Lung (tissue), 12 donors: ENCODE measurements around the gene MYH14. TPM values are rescaled to one million over a fixed set of nuclear protein-coding genes. Genes with fewer than 3 reads are reported as not detected.

Experiments
- ATAC-seq: fragments of 200-7000 bp; cut with Tn5 transposase; one replicate; pipeline ENCODE4 v1.9.1; 2020; ENCODE audit warnings: moderate number of reproducible peaks; ENCODE audit not compliant: insufficient read depth, low FRiP score
- DNase-seq, 3 donors: peaks; one replicate each; pipeline ENCODE4 v3.0.0-alpha.2; 2013 to 2017
- H3K27ac ChIP-seq, 2 donors: one replicate each; pipeline ENCODE4 v1.5.1; 2013; ENCODE audit warnings: mild to moderate bottlenecking in 2 of 2, moderate library complexity in 2 of 2, control low read depth in 1 of 2, inconsistent platforms in 1 of 2, low read depth in 1 of 2, low read length in 1 of 2
- H3K27me3 ChIP-seq, 3 donors: one replicate each; pipeline ENCODE4 v1.5.1; 2013; ENCODE audit warnings: low read length in 2 of 3; ENCODE audit not compliant: control insufficient read depth in 3 of 3, insufficient read depth in 3 of 3
- H3K36me3 ChIP-seq, 4 donors: one replicate each; pipeline ENCODE4 v1.5.1; 2013; ENCODE audit warnings: low read length in 4 of 4, mild to moderate bottlenecking in 1 of 4, moderate library complexity in 1 of 4; ENCODE audit not compliant: control insufficient read depth in 4 of 4, insufficient read depth in 4 of 4
- H3K4me1 ChIP-seq, 5 donors: one replicate each; pipeline ENCODE4 v1.5.1; 2013; ENCODE audit warnings: low read length in 5 of 5, mild to moderate bottlenecking in 2 of 5, moderate library complexity in 1 of 5; ENCODE audit not compliant: control insufficient read depth in 5 of 5, insufficient read depth in 5 of 5
- H3K4me3 ChIP-seq: one replicate; pipeline ENCODE4 v1.5.1; 2013; ENCODE audit warnings: mild to moderate bottlenecking, control low read depth, moderate library complexity
- H3K9ac ChIP-seq, 2 donors: one replicate each; pipeline ENCODE4 v1.5.1; 2013; ENCODE audit warnings: low read length in 2 of 2, control low read depth in 1 of 2; ENCODE audit not compliant: insufficient read depth in 1 of 2
- H3K9me3 ChIP-seq, 4 donors: one replicate each; pipeline ENCODE4 v1.5.1; 2013; ENCODE audit warnings: low read length in 3 of 4, mild to moderate bottlenecking in 1 of 4, moderate library complexity in 1 of 4; ENCODE audit not compliant: control insufficient read depth in 4 of 4, insufficient read depth in 3 of 4
- WGBS, 2 donors: extraction: QIAGEN DNeasy Blood & Tissue Kit; methylation state at CpG; one replicate each; pipeline ENCODE4 v1.1.7; 2013; 5-methylcytosine and 5-hydroxymethylcytosine counted together
- polyA plus RNA-seq, 2 donors: library from polyadenylated mRNA; stranded (reverse); fragments of 200-250 nt; gene quantifications; one replicate each; pipeline ENCODE4 v1.2.1, GENCODE V29; 2013
- total RNA-seq, 2 donors: library from RNA; depleted of rRNA in 1 of 2; stranded (reverse); fragments of >200 nt in 1 of 2; gene quantifications; one replicate each; pipeline ENCODE4 v1.2.1, GENCODE V29; 2014 to 2021
- TF ChIP-seq, protein P1 (sequence below): IDR thresholded peaks from 2 replicates; pipeline ENCODE4 v1.5.1; 2012; ENCODE audit warnings: mild to moderate bottlenecking; ENCODE audit errors: control extremely low read depth, extremely low read depth
- donor health status: control.
- donor health status: control.
- donor health status: Bipolar disorder and iron deficiency.
- donor health status: healthy.
- donor health status: DM: yes; HTN: yes; CAD: no.

MYH14 gene
- total and polyA plus RNA-seq, 4 donors = 48.3 to 159 (median 98.6) TPM

DNA sequence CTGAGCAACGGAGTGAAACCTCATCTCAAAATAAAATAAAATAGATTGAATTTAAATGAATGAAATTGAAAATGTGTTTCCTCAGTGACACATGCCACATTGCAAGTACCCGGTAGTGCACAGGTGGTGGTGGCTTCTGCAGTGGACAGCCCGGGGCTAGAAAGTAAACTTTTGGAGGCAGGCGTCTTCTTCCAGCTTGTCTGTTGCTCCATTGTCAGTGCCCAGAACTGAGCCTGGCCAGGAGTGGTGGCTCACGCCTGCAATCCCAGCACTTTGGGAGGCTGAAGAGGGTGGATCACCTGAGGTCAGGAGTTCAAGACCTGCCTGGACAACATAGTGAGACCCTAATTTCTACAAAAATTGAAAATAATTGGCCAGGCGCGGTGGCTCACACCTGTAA, 5.7 kb downstream of the MYH14 start:
- 91 to 96% methylated on average over 7 of the region's 7 CpGs for WGBS, 2 donors
- H3K9ac ChIP-seq = no peak overlapping the region
- ATAC-seq = no peak

DNA sequence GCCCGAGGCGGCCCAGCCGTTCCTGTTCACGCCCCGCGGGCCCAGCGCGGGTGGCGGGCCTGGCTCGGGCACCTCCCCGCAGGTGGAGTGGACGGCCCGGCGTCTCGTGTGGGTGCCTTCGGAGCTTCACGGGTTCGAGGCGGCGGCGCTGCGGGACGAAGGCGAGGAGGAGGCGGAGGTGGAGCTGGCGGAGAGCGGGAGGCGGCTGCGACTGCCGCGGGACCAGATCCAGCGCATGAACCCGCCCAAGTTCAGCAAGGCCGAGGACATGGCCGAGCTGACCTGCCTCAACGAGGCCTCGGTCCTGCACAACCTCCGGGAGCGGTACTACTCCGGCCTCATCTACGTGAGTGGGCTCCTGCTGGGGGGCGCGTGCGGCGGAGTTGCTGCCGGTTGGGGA, 7.0 kb downstream of the MYH14 start:
- H3K4me1 ChIP-seq = peaks cover 0 to 10% (median 3%) of the 10 kb centered on the region in 5 donors
- H3K36me3 ChIP-seq = peaks cover 0 to 15% (median 9%) of the 10 kb centered on the region in 4 donors
- ATAC-seq = no peak
- H3K27me3 ChIP-seq = peaks cover 0 to 6% (median 0%) of the 10 kb centered on the region in 3 donors
- H3K27ac ChIP-seq = no peak overlapping the region
- H3K9me3 ChIP-seq = peaks cover 0 to 7% (median 0%) of the 10 kb centered on the region in 4 donors
- no peak for DNase-seq
- TF ChIP-seq, protein P1, sequence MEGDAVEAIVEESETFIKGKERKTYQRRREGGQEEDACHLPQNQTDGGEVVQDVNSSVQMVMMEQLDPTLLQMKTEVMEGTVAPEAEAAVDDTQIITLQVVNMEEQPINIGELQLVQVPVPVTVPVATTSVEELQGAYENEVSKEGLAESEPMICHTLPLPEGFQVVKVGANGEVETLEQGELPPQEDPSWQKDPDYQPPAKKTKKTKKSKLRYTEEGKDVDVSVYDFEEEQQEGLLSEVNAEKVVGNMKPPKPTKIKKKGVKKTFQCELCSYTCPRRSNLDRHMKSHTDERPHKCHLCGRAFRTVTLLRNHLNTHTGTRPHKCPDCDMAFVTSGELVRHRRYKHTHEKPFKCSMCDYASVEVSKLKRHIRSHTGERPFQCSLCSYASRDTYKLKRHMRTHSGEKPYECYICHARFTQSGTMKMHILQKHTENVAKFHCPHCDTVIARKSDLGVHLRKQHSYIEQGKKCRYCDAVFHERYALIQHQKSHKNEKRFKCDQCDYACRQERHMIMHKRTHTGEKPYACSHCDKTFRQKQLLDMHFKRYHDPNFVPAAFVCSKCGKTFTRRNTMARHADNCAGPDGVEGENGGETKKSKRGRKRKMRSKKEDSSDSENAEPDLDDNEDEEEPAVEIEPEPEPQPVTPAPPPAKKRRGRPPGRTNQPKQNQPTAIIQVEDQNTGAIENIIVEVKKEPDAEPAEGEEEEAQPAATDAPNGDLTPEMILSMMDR = no peak
- no peak overlapping the region for H3K4me3 ChIP-seq
- no peak overlapping the region for H3K9ac ChIP-seq
- WGBS, 2 donors = 95 to 96% methylated on average over 46 of the region's 46 CpGs

More for the DNA sequence above, 5.7 kb downstream of the MYH14 start:
- DNase-seq = no peak
- Histone ChIP-seq H3K4me1 (peaks cover 0 to 8% (median 4%) of the 10 kb centered on the region in 5 donors), H3K27me3 (peaks cover 0 to 3% (median 0%) of the 10 kb centered on the region in 3 donors), H3K9me3 (peaks cover 0 to 7% (median 0%) of the 10 kb centered on the region in 4 donors), H3K4me3 (no peak overlapping the region), H3K36me3 (peaks cover 0 to 15% (median 9%) of the 10 kb centered on the region in 4 donors), H3K27ac (no peak overlapping the region)
- TF ChIP-seq, protein P1 = no peak

DNA sequence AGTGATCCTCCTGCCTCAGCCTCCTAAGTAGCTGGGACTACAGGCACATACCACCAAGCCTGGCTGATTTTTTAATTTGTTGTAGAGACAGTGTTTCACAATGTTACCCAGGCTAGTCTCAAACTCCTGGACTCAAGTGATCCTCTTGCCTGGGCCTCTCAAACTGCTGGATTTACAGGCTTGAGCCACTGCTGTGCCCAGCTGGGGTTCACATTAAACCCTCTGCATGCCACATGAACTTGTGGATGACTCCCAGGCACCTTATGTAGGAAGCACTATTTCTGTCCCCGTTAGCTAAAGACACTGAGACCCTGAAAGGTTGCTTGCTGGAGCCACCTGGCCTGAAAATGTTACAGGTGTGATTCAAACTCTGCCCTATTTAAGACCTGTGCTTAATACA, 10.5 kb downstream of the MYH14 start:
- ATAC-seq (no peak), DNase-seq (no peak)
- TF ChIP-seq, protein P1 = no peak
- H3K27ac ChIP-seq = peak overlapping the region in 1 of 2 donors; percentile 86
- no peak overlapping the region for H3K4me3 ChIP-seq
- peaks cover 0 to 15% (median 9%) of the 10 kb centered on the region in 4 donors for H3K36me3 ChIP-seq
- peaks cover 0 to 2% (median 0%) of the 10 kb centered on the region in 3 donors for H3K27me3 ChIP-seq
- H3K9ac ChIP-seq = no peak overlapping the region
- H3K4me1 ChIP-seq = peaks cover 0 to 11% (median 0%) of the 10 kb centered on the region in 5 donors
- H3K9me3 ChIP-seq = peaks cover 0 to 7% (median 0%) of the 10 kb centered on the region in 4 donors
- 90 to 92% methylated on average over 1 of the region's 1 CpG for WGBS, 2 donors
